Measurements from ENCODE around the gene SLC22A13.

DNA sequence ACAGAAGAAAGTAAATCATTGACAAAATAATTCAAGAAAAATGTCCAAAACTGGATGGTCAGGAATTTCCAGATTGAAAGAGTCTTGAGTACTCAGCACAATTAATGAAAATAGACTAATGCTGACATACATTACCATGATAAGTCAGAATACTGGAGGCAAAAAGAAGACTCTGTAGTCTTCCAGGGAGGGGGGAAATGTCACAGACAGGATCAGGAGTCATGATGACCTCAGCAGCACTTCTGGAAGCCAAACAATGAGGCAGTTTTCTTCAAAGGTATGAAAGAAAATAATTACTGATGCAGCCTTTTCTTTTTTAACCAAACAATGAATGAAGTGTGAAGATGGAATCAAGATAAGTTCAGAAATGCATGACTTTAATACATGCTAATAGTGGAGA is 30.1 kb upstream of the SLC22A13 start:
- TF ChIP-seq ZFP3 (CRISPR knock-in tag; IDR thresholded peaks at IDR 0.05) (no peak), BACH2 (CRISPR knock-in tag; IDR thresholded peaks at IDR 0.05; ENCODE audit: borderline replicate concordance) (no peak)
